ENCODE measurements around the gene PIP5K1A.
"Not testable (repeated sequence)": the region's sequence is repeated elsewhere in the genome, so short reads cannot be mapped to it uniquely, and the experiment has no call there.

Gene PIP5K1A

GRCh38 chr1:151175041-151175741, 23.2 kb upstream of the PIP5K1A start:
- H3K4me3 ChIP-seq (replicated peaks in 1 of 2; ENCODE audit: low read depth in 2 of 2, low read length in 2 of 2), result no peak overlapping the region
- peak in 1 of 2 donors; percentile 63 for DNase-seq (ENCODE audit: low read depth in 2 of 2)
- no peak for TF ChIP-seq CTCF (IDR thresholded peaks at IDR 0.05; ENCODE audit: low read depth, low read length)

- H3K4me3 ChIP-seq (replicated peaks in 1 of 2; ENCODE audit: low read depth in 2 of 2, low read length in 2 of 2), result no peak within 1 kb of the TSS
- peak; percentile 65 for TF ChIP-seq CTCF (IDR thresholded peaks at IDR 0.05; ENCODE audit: low read depth, low read length)
- peak; percentile 27 to 30 for DNase-seq (ENCODE audit: low read depth in 2 of 2)
Measured at GRCh38 chr1:151175863-151176262, 22.5 kb upstream of the PIP5K1A start, which contains the start of gene TMOD4. TMOD4 (minus strand) TSS chr1:151175981; CDS start chr1:151174875, 1,106 bp downstream.

- H3K4me3 ChIP-seq (replicated peaks in 1 of 2; ENCODE audit: low read depth in 2 of 2, low read length in 2 of 2), result no peak overlapping the region
- TF ChIP-seq CTCF (IDR thresholded peaks at IDR 0.05; ENCODE audit: low read depth, low read length), result no peak
- DNase-seq (ENCODE audit: low read depth in 2 of 2), result no peak
Measured at GRCh38 chr1:151176514-151177045, 21.8 kb upstream of the PIP5K1A start.

GRCh38 chr1:151184211-151184610, 14.1 kb upstream of the PIP5K1A start:
- DNase-seq (ENCODE audit: low read depth in 2 of 2), result no peak
- TF ChIP-seq CTCF (IDR thresholded peaks at IDR 0.05; ENCODE audit: low read depth, low read length), result no peak
- H3K4me3 ChIP-seq (replicated peaks in 1 of 2; ENCODE audit: low read depth in 2 of 2, low read length in 2 of 2), result no peak overlapping the region

- H3K4me3 ChIP-seq (replicated peaks in 1 of 2; ENCODE audit: low read depth in 2 of 2, low read length in 2 of 2), result no peak overlapping the region
- DNase-seq (ENCODE audit: low read depth in 2 of 2), result no peak
Measured at GRCh38 chr1:151187205-151187604, 11.1 kb upstream of the PIP5K1A start.

GRCh38 chr1:151188667-151189066, 9.7 kb upstream of the PIP5K1A start:
- H3K4me3 ChIP-seq (replicated peaks in 1 of 2; ENCODE audit: low read depth in 2 of 2, low read length in 2 of 2), result peak overlapping the region in 1 of 2 donors; percentile 92
- DNase-seq (ENCODE audit: low read depth in 2 of 2), result not testable (repeated sequence)

More at GRCh38 chr1:151187205-151187604, 11.1 kb upstream of the PIP5K1A start:
- no peak for TF ChIP-seq CTCF (IDR thresholded peaks at IDR 0.05; ENCODE audit: low read depth, low read length)

- DNase-seq (ENCODE audit: low read depth in 2 of 2), result peak; percentile 91 to 92
- H3K4me3 ChIP-seq (replicated peaks in 1 of 2; ENCODE audit: low read depth in 2 of 2, low read length in 2 of 2), result peak within 1 kb of the TSS; percentile 89 to 92
- TF ChIP-seq CTCF (IDR thresholded peaks at IDR 0.05; ENCODE audit: low read depth, low read length), result no peak
Measured at GRCh38 chr1:151189637-151190445, 8.5 kb upstream of the PIP5K1A start, which contains the start of gene VPS72. VPS72 (minus strand) TSS chr1:151190197; CDS start chr1:151190121, 76 bp downstream.

All from cardiac fibroblast (primary cell).